HL-60 (cell line): Measurements from ENCODE around the gene DYNLT2.

Source experiments
- DNase-seq, 2 experiments: peaks; one replicate each; pipeline ENCODE4 v3.0.0-alpha.2; 2010 to 2020; ENCODE audit warnings: low read depth in 1 of 2, low spot score in 1 of 2
- H3K27ac ChIP-seq: fragments of 250-450 bp; sonication (Bioruptor Pico); replicated peaks from 2 replicates; pipeline ENCODE4 v1.5.1; 2020; ENCODE audit warnings: mild to moderate bottlenecking, moderate library complexity
- H3K27me3 ChIP-seq: fragments of 250-450 bp; sonication (Bioruptor Pico); 2 replicates; pipeline ENCODE4 v1.5.1; 2021; ENCODE audit warnings: mild to moderate bottlenecking, moderate library complexity; ENCODE audit not compliant: insufficient read depth, poor library complexity, severe bottlenecking
- H3K4me3 ChIP-seq: replicated peaks from 2 replicates; pipeline ENCODE4 v1.5.1; 2011; ENCODE audit warnings: mild to moderate bottlenecking, control low read depth, low read length; ENCODE audit not compliant: insufficient read depth
- GABPA ChIP-seq: IDR thresholded peaks from 2 replicates; pipeline ENCODE4 v1.6.1; 2012; ENCODE audit warnings: low read depth
- POLR2AphosphoS5 ChIP-seq: IDR thresholded peaks from 2 replicates; pipeline ENCODE4 v1.6.1; 2012; ENCODE audit warnings: low read depth
- SPI1 ChIP-seq: IDR thresholded peaks from 2 replicates; pipeline ENCODE4 v1.6.1; 2012; ENCODE audit warnings: low read depth, mild to moderate bottlenecking, borderline replicate concordance
- TF ChIP-seq, protein P1 (sequence below): IDR thresholded peaks from 2 replicates; pipeline ENCODE4 v1.6.1; 2012; ENCODE audit warnings: low read depth; ENCODE audit not compliant: insufficient replicate concordance
- TF ChIP-seq, protein P2 (sequence below): IDR thresholded peaks from one replicate; pipeline ENCODE4 v1.5.1; 2011; ENCODE audit warnings: low read length, control low read depth, inconsistent platforms; ENCODE audit not compliant: insufficient read depth

DYNLT2 gene

DNA sequence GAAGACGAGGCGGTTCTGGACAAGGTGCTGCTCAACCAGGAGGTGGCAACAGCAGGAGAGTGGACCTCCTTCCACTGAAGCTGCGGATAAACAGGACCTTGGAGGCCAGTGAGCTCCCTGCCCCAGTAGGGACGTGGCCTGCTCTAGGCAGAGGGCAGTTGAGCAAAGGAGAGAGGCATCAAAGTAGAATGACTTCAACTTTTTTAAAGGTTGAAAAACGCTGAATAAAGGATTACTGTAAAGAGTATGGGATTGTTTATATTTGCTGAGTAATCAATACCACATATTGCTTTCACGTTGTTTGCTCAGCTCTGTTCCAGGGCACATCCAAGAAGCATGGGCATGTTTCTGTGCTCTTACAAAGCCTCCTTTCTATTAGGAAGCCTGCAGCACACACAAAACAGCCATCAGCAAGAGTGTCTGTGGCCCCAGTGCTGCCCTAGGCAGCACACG is 48.1 kb upstream of the DYNLT2 start:
- no peak for DNase-seq
- TF ChIP-seq, protein P1, sequence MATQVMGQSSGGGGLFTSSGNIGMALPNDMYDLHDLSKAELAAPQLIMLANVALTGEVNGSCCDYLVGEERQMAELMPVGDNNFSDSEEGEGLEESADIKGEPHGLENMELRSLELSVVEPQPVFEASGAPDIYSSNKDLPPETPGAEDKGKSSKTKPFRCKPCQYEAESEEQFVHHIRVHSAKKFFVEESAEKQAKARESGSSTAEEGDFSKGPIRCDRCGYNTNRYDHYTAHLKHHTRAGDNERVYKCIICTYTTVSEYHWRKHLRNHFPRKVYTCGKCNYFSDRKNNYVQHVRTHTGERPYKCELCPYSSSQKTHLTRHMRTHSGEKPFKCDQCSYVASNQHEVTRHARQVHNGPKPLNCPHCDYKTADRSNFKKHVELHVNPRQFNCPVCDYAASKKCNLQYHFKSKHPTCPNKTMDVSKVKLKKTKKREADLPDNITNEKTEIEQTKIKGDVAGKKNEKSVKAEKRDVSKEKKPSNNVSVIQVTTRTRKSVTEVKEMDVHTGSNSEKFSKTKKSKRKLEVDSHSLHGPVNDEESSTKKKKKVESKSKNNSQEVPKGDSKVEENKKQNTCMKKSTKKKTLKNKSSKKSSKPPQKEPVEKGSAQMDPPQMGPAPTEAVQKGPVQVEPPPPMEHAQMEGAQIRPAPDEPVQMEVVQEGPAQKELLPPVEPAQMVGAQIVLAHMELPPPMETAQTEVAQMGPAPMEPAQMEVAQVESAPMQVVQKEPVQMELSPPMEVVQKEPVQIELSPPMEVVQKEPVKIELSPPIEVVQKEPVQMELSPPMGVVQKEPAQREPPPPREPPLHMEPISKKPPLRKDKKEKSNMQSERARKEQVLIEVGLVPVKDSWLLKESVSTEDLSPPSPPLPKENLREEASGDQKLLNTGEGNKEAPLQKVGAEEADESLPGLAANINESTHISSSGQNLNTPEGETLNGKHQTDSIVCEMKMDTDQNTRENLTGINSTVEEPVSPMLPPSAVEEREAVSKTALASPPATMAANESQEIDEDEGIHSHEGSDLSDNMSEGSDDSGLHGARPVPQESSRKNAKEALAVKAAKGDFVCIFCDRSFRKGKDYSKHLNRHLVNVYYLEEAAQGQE = no peak
- Histone ChIP-seq H3K27ac (no peak overlapping the region), H3K27me3 (no peaks in the 10 kb centered on the region), H3K4me3 (no peak overlapping the region)

DNA sequence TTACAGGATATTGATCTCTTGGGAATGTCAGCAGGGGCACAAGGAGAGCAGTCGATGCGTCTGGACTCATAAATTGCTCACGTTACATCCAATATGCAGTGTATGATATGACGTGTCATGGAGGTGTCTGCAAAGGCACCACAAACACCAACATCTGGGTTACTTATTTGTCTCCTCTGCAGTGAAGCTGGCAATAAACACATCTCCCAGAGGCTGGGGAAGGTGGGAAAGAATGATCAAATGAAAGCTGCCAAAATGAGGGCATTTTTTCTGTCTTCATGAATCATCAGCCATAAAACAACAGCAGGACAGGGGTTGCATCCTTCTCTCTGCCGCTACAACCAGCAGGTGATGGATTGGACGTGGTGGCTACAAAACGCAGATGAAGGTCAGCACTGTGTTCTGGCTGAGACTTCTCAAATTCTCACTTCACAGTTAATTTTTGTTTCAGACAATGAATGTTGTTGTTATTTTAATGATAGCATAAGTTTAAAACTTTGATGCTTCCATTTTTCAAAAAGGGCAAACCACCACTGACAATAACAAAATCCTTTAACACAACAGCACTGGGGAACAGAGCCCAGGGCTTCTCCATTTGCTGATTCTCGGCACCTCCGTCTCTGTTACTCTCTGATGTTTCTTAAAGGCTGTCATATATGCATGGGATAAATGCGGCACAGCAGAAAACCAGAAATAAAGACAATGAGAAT is 47.5 kb upstream of the DYNLT2 start:
- no peak for TF ChIP-seq SPI1
- TF ChIP-seq, protein P1 = no peak
- TF ChIP-seq, protein P2, sequence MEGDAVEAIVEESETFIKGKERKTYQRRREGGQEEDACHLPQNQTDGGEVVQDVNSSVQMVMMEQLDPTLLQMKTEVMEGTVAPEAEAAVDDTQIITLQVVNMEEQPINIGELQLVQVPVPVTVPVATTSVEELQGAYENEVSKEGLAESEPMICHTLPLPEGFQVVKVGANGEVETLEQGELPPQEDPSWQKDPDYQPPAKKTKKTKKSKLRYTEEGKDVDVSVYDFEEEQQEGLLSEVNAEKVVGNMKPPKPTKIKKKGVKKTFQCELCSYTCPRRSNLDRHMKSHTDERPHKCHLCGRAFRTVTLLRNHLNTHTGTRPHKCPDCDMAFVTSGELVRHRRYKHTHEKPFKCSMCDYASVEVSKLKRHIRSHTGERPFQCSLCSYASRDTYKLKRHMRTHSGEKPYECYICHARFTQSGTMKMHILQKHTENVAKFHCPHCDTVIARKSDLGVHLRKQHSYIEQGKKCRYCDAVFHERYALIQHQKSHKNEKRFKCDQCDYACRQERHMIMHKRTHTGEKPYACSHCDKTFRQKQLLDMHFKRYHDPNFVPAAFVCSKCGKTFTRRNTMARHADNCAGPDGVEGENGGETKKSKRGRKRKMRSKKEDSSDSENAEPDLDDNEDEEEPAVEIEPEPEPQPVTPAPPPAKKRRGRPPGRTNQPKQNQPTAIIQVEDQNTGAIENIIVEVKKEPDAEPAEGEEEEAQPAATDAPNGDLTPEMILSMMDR = no peak
- TF ChIP-seq POLR2AphosphoS5 = no peak
- no peak for TF ChIP-seq GABPA
- DNase-seq = no peak
- H3K27me3 ChIP-seq = no peaks in the 10 kb centered on the region
- no peak overlapping the region for H3K4me3 ChIP-seq
- H3K27ac ChIP-seq = no peak overlapping the region

DNA sequence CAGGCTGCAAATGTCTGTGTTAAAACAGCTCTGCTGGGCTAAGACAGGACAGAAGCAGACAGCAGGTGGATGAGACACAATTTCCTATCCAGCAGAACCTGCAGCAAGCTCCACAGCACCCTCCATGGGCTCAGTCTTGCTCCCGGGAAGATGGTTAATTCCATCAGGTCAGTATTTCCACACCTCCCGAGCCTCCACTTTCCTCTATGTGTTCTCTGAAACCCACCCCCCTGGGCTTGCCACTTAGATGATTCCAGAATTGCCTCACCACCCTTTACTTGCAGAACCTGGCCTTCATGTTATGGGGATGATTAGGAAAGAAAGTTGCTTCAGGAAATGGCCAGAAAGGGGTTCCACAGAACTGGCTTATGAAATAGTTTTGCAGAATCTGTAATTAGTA is 43.8 kb upstream of the DYNLT2 start:
- peak overlapping the region; percentile 40 for H3K27ac ChIP-seq
- H3K4me3 ChIP-seq = no peak overlapping the region
- TF ChIP-seq, protein P1 = no peak
- TF ChIP-seq SPI1 (no peak), GABPA (no peak), POLR2AphosphoS5 (no peak)
- TF ChIP-seq, protein P2 = no peak
- DNase-seq = peak; percentile 73 to 83
- peaks cover 6% of the 10 kb centered on the region for H3K27me3 ChIP-seq
